HL-60 (cell line): ENCODE results near the gene AP1G1.

ENCODE experiments used
- CTCF ChIP-seq: IDR thresholded peaks from one replicate; pipeline ENCODE4 v1.5.1; 2011; ENCODE audit warnings: low read length, control low read depth, inconsistent platforms; ENCODE audit not compliant: insufficient read depth
- POLR2AphosphoS5 ChIP-seq: IDR thresholded peaks from 2 replicates; pipeline ENCODE4 v1.6.1; 2012; ENCODE audit warnings: low read depth
- REST ChIP-seq: IDR thresholded peaks from 2 replicates; pipeline ENCODE4 v1.6.1; 2012; ENCODE audit warnings: low read depth; ENCODE audit not compliant: insufficient replicate concordance

- TF ChIP-seq REST, result no peak
- no peak for TF ChIP-seq CTCF
- no peak for TF ChIP-seq POLR2AphosphoS5
Observed at GRCh38 chr16:71758293-71758760, 50.3 kb downstream of the AP1G1 start.
